Smooth muscle cell (in vitro differentiated cells): ENCODE data around the gene ZNF609. TPM values are rescaled to one million over a fixed set of nuclear protein-coding genes. Genes with fewer than 3 reads are reported as not detected.

Source experiments
- DNase-seq: peaks from one replicate; lab custom pipeline; 2025; ENCODE audit not compliant: unreplicated experiment; lab: John Stamatoyannopoulos, UW
- H2AFZ ChIP-seq: fragments of 200-600 bp; sonication (generic); 2 replicates; pipeline ENCODE4 v1.6.0; 2016; ENCODE audit warnings: antibody characterized with exemption, low read depth, mild to moderate bottlenecking
- H3F3A ChIP-seq: fragments of 200-600 bp; sonication (generic); 2 replicates; pipeline ENCODE4 v1.6.0; 2017; ENCODE audit warnings: antibody characterized with exemption, low read depth
- H3K27ac ChIP-seq: fragments of 200-600 bp; sonication (generic); 2 replicates; pipeline ENCODE4 v1.5.1; 2016; ENCODE audit warnings: low read depth, mild to moderate bottlenecking
- H3K27me3 ChIP-seq: fragments of 200-600 bp; sonication (generic); 2 replicates; pipeline ENCODE4 v1.6.1; 2016; ENCODE audit warnings: low read depth, mild to moderate bottlenecking
- H3K36me3 ChIP-seq: fragments of 200-600 bp; sonication (generic); 2 replicates; pipeline ENCODE4 v1.5.1; 2016; ENCODE audit warnings: low read depth
- H3K4me1 ChIP-seq: fragments of 200-600 bp; sonication (generic); 2 replicates; pipeline ENCODE4 v1.5.1; 2016; ENCODE audit warnings: low read depth
- H3K4me2 ChIP-seq: fragments of 200-600 bp; sonication (generic); 2 replicates; pipeline ENCODE4 v1.6.0; 2016; ENCODE audit warnings: mild to moderate bottlenecking
- H3K4me3 ChIP-seq: fragments of 200-600 bp; sonication (generic); 2 replicates; pipeline ENCODE4 v1.5.1; 2016; ENCODE audit warnings: mild to moderate bottlenecking
- H3K79me2 ChIP-seq: fragments of 200-600 bp; sonication (generic); 2 replicates; pipeline ENCODE4 v1.6.0; 2016; ENCODE audit warnings: low read depth, mild to moderate bottlenecking
- H3K9ac ChIP-seq: fragments of 200-600 bp; sonication (generic); 2 replicates; pipeline ENCODE4 v1.6.0; 2016; ENCODE audit warnings: low read depth
- H3K9me3 ChIP-seq: fragments of 200-600 bp; sonication (generic); replicated peaks from 2 replicates; pipeline ENCODE4 v1.5.1; 2016; ENCODE audit warnings: low read depth
- H4K20me1 ChIP-seq: fragments of 200-600 bp; sonication (generic); 2 replicates; pipeline ENCODE4 v1.6.0; 2016; ENCODE audit warnings: low read depth
- WGBS: methylation state at CpG from one replicate; pipeline ENCODE4 v1.1.7; 2016; ENCODE audit warnings: low lambda C conversion rate; 5-methylcytosine and 5-hydroxymethylcytosine counted together
- polyA plus RNA-seq: library from polyadenylated mRNA; unstranded; fragments of >200 nt; fragmentation: Nextera tagmentation; extraction: Ambion mirVana; gene quantifications from 2 replicates; pipeline ENCODE4 v1.2.1, GENCODE V29; 2016
- small RNA-seq: library from RNA; depleted of rRNA; stranded (forward); fragments of <200 nt; gene quantifications from one replicate; pipeline ENCODE3, GENCODE V24; 2014
- total RNA-seq: library from RNA; depleted of rRNA; stranded (reverse); fragments of >200 nt; gene quantifications from 2 replicates; pipeline ENCODE4 v1.2.3, GENCODE V29; 2014
- TF ChIP-seq, protein P1 (sequence below): fragments of 200-600 bp; sonication (generic); IDR thresholded peaks from 2 replicates; pipeline ENCODE4 v1.5.1; 2017; ENCODE audit warnings: borderline replicate concordance, mild to moderate bottlenecking, antibody characterized with exemption; ENCODE audit not compliant: insufficient read depth, poor library complexity, severe bottlenecking

The ZNF609 gene
- total and polyA plus RNA-seq, 2 experiments from 2014 or later = 9.9 to 15.6 TPM

DNA sequence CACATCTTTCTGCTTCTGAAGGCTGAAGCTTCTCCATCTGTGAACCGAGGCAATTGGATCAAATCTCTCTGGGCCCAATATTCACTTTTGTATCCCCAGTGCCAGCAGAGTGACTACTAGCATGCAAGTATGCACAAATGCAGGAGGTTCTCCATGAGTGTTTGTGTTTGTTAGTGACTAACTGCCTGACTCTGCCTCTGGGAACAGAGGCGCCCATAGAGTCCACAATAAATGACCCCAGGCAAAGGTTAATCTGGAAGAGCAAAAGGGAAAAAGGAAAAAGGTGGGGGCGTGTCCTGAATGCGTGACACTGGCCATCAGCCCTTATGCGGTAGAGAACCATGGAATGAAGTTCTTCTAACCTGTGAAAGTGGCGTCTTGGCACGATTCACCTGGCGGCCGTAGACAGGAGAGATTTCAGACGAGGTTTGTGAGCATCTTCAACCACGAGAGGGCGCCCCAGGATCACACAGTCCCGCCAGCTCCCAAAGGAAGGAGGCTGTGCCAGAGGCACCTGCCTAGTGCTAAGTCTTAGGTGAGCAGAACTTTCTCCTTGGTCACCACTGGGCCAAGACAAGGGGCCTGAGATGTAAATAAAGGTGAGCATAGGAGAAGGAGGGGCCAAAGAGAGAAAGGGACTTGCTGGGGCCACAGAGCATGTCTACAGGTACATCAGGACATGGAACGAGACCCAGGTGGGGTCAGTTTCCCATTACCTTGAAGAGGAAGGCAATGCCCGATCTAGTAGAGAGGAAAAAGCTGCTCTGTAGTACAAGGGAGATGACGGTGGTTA is 270.8 kb downstream of the ZNF609 start:
- no peaks in the 10 kb centered on the region for H3K27me3 ChIP-seq
- TF ChIP-seq, protein P1, sequence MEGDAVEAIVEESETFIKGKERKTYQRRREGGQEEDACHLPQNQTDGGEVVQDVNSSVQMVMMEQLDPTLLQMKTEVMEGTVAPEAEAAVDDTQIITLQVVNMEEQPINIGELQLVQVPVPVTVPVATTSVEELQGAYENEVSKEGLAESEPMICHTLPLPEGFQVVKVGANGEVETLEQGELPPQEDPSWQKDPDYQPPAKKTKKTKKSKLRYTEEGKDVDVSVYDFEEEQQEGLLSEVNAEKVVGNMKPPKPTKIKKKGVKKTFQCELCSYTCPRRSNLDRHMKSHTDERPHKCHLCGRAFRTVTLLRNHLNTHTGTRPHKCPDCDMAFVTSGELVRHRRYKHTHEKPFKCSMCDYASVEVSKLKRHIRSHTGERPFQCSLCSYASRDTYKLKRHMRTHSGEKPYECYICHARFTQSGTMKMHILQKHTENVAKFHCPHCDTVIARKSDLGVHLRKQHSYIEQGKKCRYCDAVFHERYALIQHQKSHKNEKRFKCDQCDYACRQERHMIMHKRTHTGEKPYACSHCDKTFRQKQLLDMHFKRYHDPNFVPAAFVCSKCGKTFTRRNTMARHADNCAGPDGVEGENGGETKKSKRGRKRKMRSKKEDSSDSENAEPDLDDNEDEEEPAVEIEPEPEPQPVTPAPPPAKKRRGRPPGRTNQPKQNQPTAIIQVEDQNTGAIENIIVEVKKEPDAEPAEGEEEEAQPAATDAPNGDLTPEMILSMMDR = peak; percentile 92
- no peaks in the 10 kb centered on the region for H3F3A ChIP-seq
- 51% methylated on average over 16 of the region's 16 CpGs for WGBS
- DNase-seq = peak; percentile 29
- no peaks in the 10 kb centered on the region for H3K9me3 ChIP-seq
- no peaks in the 10 kb centered on the region for H3K36me3 ChIP-seq
- H4K20me1 ChIP-seq = no peaks in the 10 kb centered on the region
- H3K4me3 ChIP-seq = no peak overlapping the region
- H3K4me1 ChIP-seq = no peaks in the 10 kb centered on the region
- no peak overlapping the region for H3K4me2 ChIP-seq
- no peak overlapping the region for H3K9ac ChIP-seq
- no peak overlapping the region for H3K27ac ChIP-seq
- H3K79me2 ChIP-seq = no peaks in the 10 kb centered on the region
- H2AFZ ChIP-seq = no peak overlapping the region

DNA sequence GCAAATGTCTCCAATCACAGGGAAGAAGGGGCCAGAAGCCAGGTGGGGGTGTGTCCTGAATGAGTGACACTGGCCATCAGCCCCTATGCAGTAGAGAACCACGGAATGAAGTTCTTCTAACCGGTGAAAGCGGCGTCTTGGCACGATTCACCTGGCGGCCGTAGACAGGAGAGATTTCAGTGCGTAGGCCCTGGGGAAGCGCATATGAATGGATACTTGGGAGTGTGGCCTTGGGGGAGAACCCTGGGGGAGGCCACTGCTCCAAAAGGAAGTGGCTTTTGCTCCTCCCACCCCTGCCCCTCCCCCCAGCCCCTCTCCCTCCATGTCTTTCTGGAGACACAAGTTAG is 271.4 kb downstream of the ZNF609 start:
- Histone ChIP-seq H3K4me3 (no peak overlapping the region), H3K27me3 (no peaks in the 10 kb centered on the region), H3K27ac (no peak overlapping the region), H3K4me2 (no peak overlapping the region), H4K20me1 (no peaks in the 10 kb centered on the region), H3K36me3 (no peaks in the 10 kb centered on the region), H3F3A (no peaks in the 10 kb centered on the region), H2AFZ (no peak overlapping the region), H3K4me1 (no peaks in the 10 kb centered on the region), H3K9ac (no peak overlapping the region), H3K79me2 (no peaks in the 10 kb centered on the region), H3K9me3 (no peaks in the 10 kb centered on the region)
- no peak for DNase-seq
- WGBS = 77% methylated on average over 9 of the region's 9 CpGs
- TF ChIP-seq, protein P1 = no peak

DNA sequence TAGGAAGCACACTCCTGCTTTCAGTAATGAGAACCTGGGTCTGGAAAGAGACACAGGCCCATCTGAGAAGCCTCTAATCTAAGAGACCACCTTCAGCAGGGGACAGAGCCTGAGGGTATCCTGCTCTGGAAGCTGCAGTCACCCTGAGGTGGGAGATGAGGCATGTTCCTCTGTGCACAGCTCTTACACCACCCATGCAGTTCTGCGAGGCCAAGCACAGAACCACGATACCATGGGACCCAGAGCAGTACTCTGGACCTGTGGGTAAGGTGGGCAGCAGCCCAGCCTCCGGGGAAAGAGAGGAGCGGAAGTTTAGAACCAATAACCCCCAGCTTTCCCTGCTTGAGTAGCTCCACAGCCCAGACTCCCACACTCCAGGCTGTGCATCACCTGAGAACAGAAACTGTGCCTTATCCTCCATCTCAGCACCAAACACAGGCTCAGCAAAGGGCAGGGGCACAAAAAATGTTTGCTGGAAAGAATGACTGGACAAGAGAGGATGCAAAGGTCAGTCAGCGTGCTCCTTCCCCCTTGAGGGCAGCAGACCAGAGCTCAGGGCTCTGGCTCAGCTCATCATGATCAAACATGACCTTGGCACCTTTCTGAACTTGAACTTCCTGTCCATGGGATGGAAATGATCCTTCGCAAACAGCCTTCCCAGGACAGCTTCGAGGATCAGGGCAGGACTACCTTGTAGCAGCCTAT is 271.9 kb downstream of the ZNF609 start:
- 92% methylated on average over 7 of the region's 7 CpGs for WGBS
- Histone ChIP-seq H3K9ac (no peak overlapping the region), H2AFZ (no peak overlapping the region), H3K36me3 (no peaks in the 10 kb centered on the region), H3K9me3 (no peaks in the 10 kb centered on the region), H3K4me2 (no peak overlapping the region), H3K27ac (no peak overlapping the region), H3F3A (no peaks in the 10 kb centered on the region), H3K27me3 (no peaks in the 10 kb centered on the region), H3K4me1 (no peaks in the 10 kb centered on the region), H3K4me3 (no peak overlapping the region), H4K20me1 (no peaks in the 10 kb centered on the region), H3K79me2 (no peaks in the 10 kb centered on the region)
- DNase-seq = no peak
- TF ChIP-seq, protein P1 = no peak

Small RNA genes lying within 50 kb of the gene (small RNA-seq; reads per million reads assigned to genes)
- 0.11 reads per million for gene AC100830.2
- gene RF00019 = not detected
- not detected for gene RNU6-549P

Other genes starting within 250 kb of the ZNF609 start
- gene CSNK1G1, start 104.4 kb upstream of the ZNF609 start, total RNA-seq = 23.2 and 27.9 TPM in 2 replicates
- 12.7 and 12.8 TPM in 2 replicates for gene CSNK1G1, start 104.4 kb upstream of the ZNF609 start, polyA plus RNA-seq
- 19.0 and 36.2 TPM in 2 replicates for gene PCLAF, start 79.1 kb upstream of the ZNF609 start, total RNA-seq
- gene PCLAF, start 79.1 kb upstream of the ZNF609 start, polyA plus RNA-seq = 30.7 and 37.6 TPM in 2 replicates
- gene TRIP4, start 72.7 kb upstream of the ZNF609 start, total RNA-seq = 10.8 and 15.0 TPM in 2 replicates
- 22.4 and 39.0 TPM in 2 replicates for gene TRIP4, start 72.7 kb upstream of the ZNF609 start, polyA plus RNA-seq